ENCODE results near the gene NOM1. TPM values are rescaled to one million over a fixed set of nuclear protein-coding genes. Genes with fewer than 3 reads are reported as not detected.

NOM1 gene
- total RNA-seq, 1 donor from 2014 or later = 17.6 TPM

- Histone ChIP-seq H3K36me3 (ENCODE audit: control insufficient read depth, insufficient read depth, low read length) (no peaks in the 10 kb centered on the region), H3K4me3 (ENCODE audit: low read depth, low read length) (no peak overlapping the region), H3K27me3 (ENCODE audit: control insufficient read depth, insufficient read depth, low read length) (no peaks in the 10 kb centered on the region)
- no peak for DNase-seq (ENCODE audit: low read depth)
- TF ChIP-seq, protein P1, sequence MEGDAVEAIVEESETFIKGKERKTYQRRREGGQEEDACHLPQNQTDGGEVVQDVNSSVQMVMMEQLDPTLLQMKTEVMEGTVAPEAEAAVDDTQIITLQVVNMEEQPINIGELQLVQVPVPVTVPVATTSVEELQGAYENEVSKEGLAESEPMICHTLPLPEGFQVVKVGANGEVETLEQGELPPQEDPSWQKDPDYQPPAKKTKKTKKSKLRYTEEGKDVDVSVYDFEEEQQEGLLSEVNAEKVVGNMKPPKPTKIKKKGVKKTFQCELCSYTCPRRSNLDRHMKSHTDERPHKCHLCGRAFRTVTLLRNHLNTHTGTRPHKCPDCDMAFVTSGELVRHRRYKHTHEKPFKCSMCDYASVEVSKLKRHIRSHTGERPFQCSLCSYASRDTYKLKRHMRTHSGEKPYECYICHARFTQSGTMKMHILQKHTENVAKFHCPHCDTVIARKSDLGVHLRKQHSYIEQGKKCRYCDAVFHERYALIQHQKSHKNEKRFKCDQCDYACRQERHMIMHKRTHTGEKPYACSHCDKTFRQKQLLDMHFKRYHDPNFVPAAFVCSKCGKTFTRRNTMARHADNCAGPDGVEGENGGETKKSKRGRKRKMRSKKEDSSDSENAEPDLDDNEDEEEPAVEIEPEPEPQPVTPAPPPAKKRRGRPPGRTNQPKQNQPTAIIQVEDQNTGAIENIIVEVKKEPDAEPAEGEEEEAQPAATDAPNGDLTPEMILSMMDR (IDR thresholded peaks at IDR 0.05; ENCODE audit: insufficient read depth, low read length, severe bottlenecking) = no peak
- no peak for FAIRE-seq
These were observed 36.9 kb downstream of the NOM1 start for GRCh38 chr7:156986378-156986777.

DNA sequence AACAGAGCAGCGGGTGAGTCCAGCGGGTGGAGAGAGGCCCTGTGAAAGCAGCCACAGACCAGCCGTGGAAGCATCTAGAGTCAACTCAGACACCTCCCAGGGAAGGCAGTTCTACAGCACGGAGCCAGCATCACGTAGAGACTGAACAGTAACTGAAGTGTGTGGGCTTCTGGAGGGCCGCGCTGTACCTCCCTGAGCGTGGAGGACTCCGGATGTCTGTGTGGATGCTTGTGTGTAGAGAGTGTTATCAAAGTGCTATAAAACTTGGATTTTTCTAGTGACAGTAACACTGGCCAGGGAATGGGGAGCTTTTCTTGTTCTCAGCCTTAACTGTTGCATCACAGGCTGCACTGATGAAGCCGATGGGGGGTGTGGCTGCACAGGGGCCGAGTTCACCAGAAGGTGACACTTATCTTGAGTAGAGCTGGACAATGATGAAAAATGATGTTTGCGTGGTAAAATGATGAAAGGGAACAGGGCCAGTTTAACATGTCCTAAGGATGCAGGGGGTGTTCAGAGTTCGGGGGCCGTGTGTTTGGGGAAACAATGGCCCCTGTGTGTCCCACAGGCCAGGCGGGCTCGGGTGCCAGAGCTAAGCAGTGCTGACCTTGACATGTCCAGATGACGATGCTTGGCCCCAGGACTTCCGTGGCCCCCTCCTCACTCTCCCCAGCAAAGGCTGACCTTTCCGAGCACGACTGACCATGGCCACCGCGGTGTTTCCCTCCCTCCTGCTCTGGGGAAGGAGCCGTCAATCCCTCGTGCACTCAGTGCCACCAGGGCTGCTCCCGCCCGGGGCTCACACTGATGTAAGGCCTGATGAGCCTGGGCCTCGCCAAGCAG is 39.1 kb downstream of the NOM1 start:
- no peak for FAIRE-seq
- DNase-seq (ENCODE audit: low read depth) = no peak
- H3K27me3 ChIP-seq (ENCODE audit: control insufficient read depth, insufficient read depth, low read length) = peaks cover 1% of the 10 kb centered on the region
- H3K4me3 ChIP-seq (ENCODE audit: low read depth, low read length) = no peak overlapping the region
- H3K36me3 ChIP-seq (ENCODE audit: control insufficient read depth, insufficient read depth, low read length) = no peaks in the 10 kb centered on the region
- TF ChIP-seq, protein P1 (IDR thresholded peaks at IDR 0.05; ENCODE audit: insufficient read depth, low read length, severe bottlenecking) = no peak

GRCh38 chr7:156989766-156990535 is 40.4 kb downstream of the NOM1 start:
- TF ChIP-seq, protein P1 (IDR thresholded peaks at IDR 0.05; ENCODE audit: insufficient read depth, low read length, severe bottlenecking) = no peak
- DNase-seq (ENCODE audit: low read depth) = no peak
- Histone ChIP-seq H3K4me3 (ENCODE audit: low read depth, low read length) (no peak overlapping the region), H3K36me3 (ENCODE audit: control insufficient read depth, insufficient read depth, low read length) (no peaks in the 10 kb centered on the region), H3K27me3 (ENCODE audit: control insufficient read depth, insufficient read depth, low read length) (peaks cover 1% of the 10 kb centered on the region)
- FAIRE-seq = no peak

DNA sequence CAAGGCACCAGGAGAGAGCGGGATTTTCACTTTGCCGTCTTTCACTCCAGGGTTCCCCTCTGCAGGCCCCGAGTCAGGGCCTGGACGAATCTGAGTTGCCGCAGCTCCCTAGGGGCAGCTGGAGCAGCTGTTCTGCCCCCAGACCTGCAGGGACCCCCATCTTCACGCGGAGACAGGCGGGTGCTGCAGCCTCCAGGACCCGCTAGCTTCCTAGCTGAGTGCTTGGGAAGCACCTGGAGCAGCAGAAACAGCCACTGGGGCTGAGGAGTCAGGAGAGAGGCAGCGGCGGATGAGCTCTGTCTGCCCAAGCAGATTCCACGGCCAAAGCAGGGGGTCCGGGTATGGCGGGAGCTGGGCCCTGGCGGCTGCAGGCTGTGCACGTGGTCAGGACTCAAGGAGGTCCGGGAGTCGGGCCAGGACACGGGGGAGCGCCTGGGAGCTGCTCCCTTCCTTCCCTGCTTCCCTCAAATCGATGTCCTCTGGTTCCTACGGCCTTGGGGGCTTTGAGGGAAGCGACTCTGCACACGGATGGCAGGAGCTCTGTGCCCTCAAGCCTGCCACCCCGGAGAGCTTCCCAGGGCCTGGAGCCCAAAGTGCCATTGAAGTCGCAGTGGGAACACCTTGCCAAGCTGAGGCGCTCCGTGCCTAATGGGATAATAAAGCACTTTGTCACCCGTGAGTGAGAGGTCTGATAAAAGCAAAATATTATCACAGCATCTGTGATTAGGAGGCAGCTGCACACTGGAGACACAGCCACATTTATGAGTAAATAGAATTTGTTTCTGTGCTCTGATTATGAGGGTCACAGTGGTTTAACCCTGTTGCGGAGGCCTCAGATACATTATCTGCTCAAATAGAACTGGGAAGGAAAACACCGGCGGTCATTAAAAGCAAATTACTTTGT is 43.8 kb downstream of the NOM1 start:
- DNase-seq (ENCODE audit: low read depth) = no peak
- Histone ChIP-seq H3K27me3 (ENCODE audit: control insufficient read depth, insufficient read depth, low read length) (peaks cover 6% of the 10 kb centered on the region), H3K4me3 (ENCODE audit: low read depth, low read length) (no peak overlapping the region), H3K36me3 (ENCODE audit: control insufficient read depth, insufficient read depth, low read length) (no peaks in the 10 kb centered on the region)
- TF ChIP-seq, protein P1 (IDR thresholded peaks at IDR 0.05; ENCODE audit: insufficient read depth, low read length, severe bottlenecking) = no peak
- FAIRE-seq = no peak

DNA sequence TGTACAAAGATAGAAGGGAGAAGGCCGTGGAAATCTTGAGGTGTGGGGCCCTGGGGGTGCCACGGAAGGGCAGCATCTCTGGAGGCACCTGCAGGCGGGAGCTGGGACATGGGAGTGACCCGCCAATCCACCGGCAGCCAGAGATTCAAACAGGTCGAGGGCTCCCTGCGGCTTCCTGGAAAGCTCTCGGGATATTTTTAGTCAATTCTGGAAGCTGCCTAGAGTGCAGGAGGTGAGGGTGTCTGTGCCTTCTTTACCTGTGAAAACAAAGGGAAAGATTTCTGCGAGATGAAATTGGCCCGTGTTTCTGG is 44.4 kb downstream of the NOM1 start:
- peaks cover 6% of the 10 kb centered on the region for H3K27me3 ChIP-seq (ENCODE audit: control insufficient read depth, insufficient read depth, low read length)
- TF ChIP-seq, protein P1 (IDR thresholded peaks at IDR 0.05; ENCODE audit: insufficient read depth, low read length, severe bottlenecking) = no peak

More for the DNA sequence above, 44.4 kb downstream of the NOM1 start:
- no peak overlapping the region for H3K4me3 ChIP-seq (ENCODE audit: low read depth, low read length)
- FAIRE-seq = no peak
- DNase-seq (ENCODE audit: low read depth) = no peak
- H3K36me3 ChIP-seq (ENCODE audit: control insufficient read depth, insufficient read depth, low read length) = no peaks in the 10 kb centered on the region

Measured in bronchial epithelial cell (primary cell).